Fibroblast of the conjunctiva (primary cell): Measurements from ENCODE around the gene SMARCA2.

Experiments
- DNase-seq: peaks from one replicate; pipeline ENCODE4 v3.0.0-alpha.2; 2010; ENCODE audit warnings: low read depth

Gene SMARCA2

GRCh38 chr9:2016408-2017330 lies 1.5 kb downstream of the SMARCA2 start:
- peak; percentile 56 for DNase-seq

GRCh38 chr9:2017331-2018161 lies 2.4 kb downstream of the SMARCA2 start:
- DNase-seq = peak; percentile 49

- no peak for DNase-seq
Measured at GRCh38 chr9:2018162-2018643, 3.1 kb downstream of the SMARCA2 start.

GRCh38 chr9:2018764-2019558 lies 3.8 kb downstream of the SMARCA2 start:
- DNase-seq = no peak

GRCh38 chr9:2019723-2020122 lies 4.6 kb downstream of the SMARCA2 start:
- DNase-seq = no peak

- no peak for DNase-seq
Measured at GRCh38 chr9:2021731-2022130, 6.6 kb downstream of the SMARCA2 start.

GRCh38 chr9:2022560-2022959 lies 7.4 kb downstream of the SMARCA2 start:
- DNase-seq = no peak

GRCh38 chr9:2023042-2023441 lies 7.9 kb downstream of the SMARCA2 start:
- no peak for DNase-seq

- DNase-seq = no peak
Measured at GRCh38 chr9:2023532-2023931, 8.4 kb downstream of the SMARCA2 start.

GRCh38 chr9:2024888-2025782 lies 10.0 kb downstream of the SMARCA2 start:
- no peak for DNase-seq

- DNase-seq = no peak
Measured at GRCh38 chr9:2026220-2026997, 11.3 kb downstream of the SMARCA2 start.

- DNase-seq = no peak
Measured at GRCh38 chr9:2027543-2028160, 12.5 kb downstream of the SMARCA2 start.

- DNase-seq = no peak
Measured at GRCh38 chr9:2028888-2029287, 13.7 kb downstream of the SMARCA2 start.

GRCh38 chr9:2029666-2030170 lies 14.6 kb downstream of the SMARCA2 start:
- DNase-seq = no peak

GRCh38 chr9:2032234-2032633 lies 17.1 kb downstream of the SMARCA2 start:
- DNase-seq = no peak

GRCh38 chr9:2036844-2037243 lies 21.7 kb downstream of the SMARCA2 start:
- DNase-seq = no peak

- no peak for DNase-seq
Measured at GRCh38 chr9:2039294-2040180, 24.4 kb downstream of the SMARCA2 start.

GRCh38 chr9:2040828-2041227 lies 25.7 kb downstream of the SMARCA2 start:
- DNase-seq = no peak
